Transverse colon (tissue), 4 donors: Measurements from ENCODE around the gene TGFB3. TPM values are rescaled to one million over a fixed set of nuclear protein-coding genes. Genes with fewer than 3 reads are reported as not detected.
A peak's percentile ranks its signal among the peaks of the same experiment; 100 is the strongest.

ENCODE experiments used
- DNase-seq: peaks from one replicate; pipeline ENCODE4 v3.0.0-alpha.2; 2019
- H3K27ac ChIP-seq, 4 donors: fragments of 200-600 bp; sonication (generic); 2 replicates each; pipeline ENCODE4 v1.5.1; 2016 to 2018; ENCODE audit warnings: inconsistent platforms in 4 of 4
- H3K27me3 ChIP-seq: fragments of 200-600 bp; sonication (generic); 2 replicates; pipeline ENCODE4 v1.5.1; 2017; ENCODE audit warnings: inconsistent platforms
- H3K36me3 ChIP-seq, 4 donors: fragments of 200-600 bp; sonication (generic); 2 replicates each; pipeline ENCODE4 v1.5.1; 2017 to 2019; ENCODE audit warnings: inconsistent platforms in 4 of 4
- H3K4me1 ChIP-seq, 4 donors: fragments of 200-600 bp; sonication (generic); 2 replicates each; pipeline ENCODE4 v1.5.1; 2017 to 2020; ENCODE audit warnings: inconsistent platforms in 4 of 4
- H3K4me3 ChIP-seq, 4 donors: fragments of 200-600 bp; sonication (generic); 1 replicate in 1 of 4; 2 replicates in 3 of 4; pipeline versions ENCODE4 v1.5.1 to v1.6.1; 2017 to 2019; ENCODE audit warnings: inconsistent platforms in 4 of 4
- H3K9me3 ChIP-seq, 2 donors: fragments of 200-600 bp; sonication (generic); 2 replicates each; pipeline ENCODE4 v1.5.1; 2017 to 2019; ENCODE audit warnings: inconsistent platforms in 2 of 2
- CTCF ChIP-seq, 5 experiments: fragments of 200-600 bp in 3 of 5; fragments of 450-650 bp in 2 of 5; sonication (generic) in 3 of 5; IDR thresholded peaks; 1 replicate in 2 of 5; 2 replicates in 3 of 5; pipeline ENCODE4 v1.5.1; 2016 to 2017; ENCODE audit warnings: antibody characterized with exemption in 5 of 5, inconsistent platforms in 3 of 5, mild to moderate bottlenecking in 2 of 5, moderate library complexity in 1 of 5
- EP300 ChIP-seq: sonication (generic); formaldehyde crosslinking; IDR thresholded peaks from one replicate; pipeline ENCODE4 v1.6.1; 2017; ENCODE audit warnings: antibody characterized with exemption, low read depth
- POLR2A ChIP-seq: fragments of 450-650 bp; IDR thresholded peaks from one replicate; pipeline ENCODE4 v1.6.1; 2016; ENCODE audit warnings: antibody characterized with exemption, mild to moderate bottlenecking, moderate library complexity
- POLR2AphosphoS5 ChIP-seq, 3 donors: sonication (generic); formaldehyde crosslinking; IDR thresholded peaks; one replicate each; pipeline ENCODE4 v1.6.1; 2016; ENCODE audit warnings: antibody characterized with exemption in 3 of 3
- WGBS, 2 donors: methylation state at CpG; one replicate each; pipeline ENCODE4 v1.1.5; 2018; ENCODE audit warnings: low coverage in 1 of 2; 5-methylcytosine and 5-hydroxymethylcytosine counted together
- in situ Hi-C, 4 donors: fragments of 200-750 bp; cut with MboI; loops; one replicate each; pipeline versions ENCODE4 v1.15.0 to v1.15.1; 2017; ENCODE audit warnings: low sequenced_read_pairs in 3 of 4, low pct_ligation_motif_present in 1 of 4, low pct_unique_long_range_greater_than_20kb in 1 of 4
- intact Hi-C: fragments of 100-400 bp; cut with DNase I; formaldehyde crosslinking; loops from one replicate; pipeline ENCODE4 v1.15.1; 2023; ENCODE audit warnings: low total_unique reads
- total RNA-seq, 4 donors: library from RNA; depleted of rRNA; stranded (reverse); fragments of >200 nt; gene quantifications; one replicate each; pipeline ENCODE4 v1.1.0, GENCODE V29; 2016

TGFB3 gene
- total RNA-seq, 4 donors from 2014 or later: 4.4 to 22.5 (median 13.1) TPM

- peak; percentile 16 for DNase-seq
- TF ChIP-seq EP300 (no peak), POLR2AphosphoS5 (IDR thresholded peaks at IDR 0.05) (no peak), CTCF (IDR thresholded peaks at IDR 0.05) (no peak), POLR2A (no peak)
- Histone ChIP-seq H3K9me3 (no peaks in the 10 kb centered on the region), H3K27me3 (no peaks in the 10 kb centered on the region), H3K36me3 (no peaks in the 10 kb centered on the region), H3K27ac (peak overlapping the region; percentile 92 to 95 (median 92)), H3K4me1 (peaks cover 8 to 63% (median 28%) of the 10 kb centered on the region in 4 donors), H3K4me3 (peak overlapping the region in 3 of 4 donors; percentile 3 to 93 (median 65))
- intact Hi-C loops (loop anchor here (5.0 kb wide), 1 partner anchor 73 kb away; no protein-coding TSS in a partner anchor), in situ Hi-C loops (loop anchor here (5.0 to 10.0 kb wide), 3 partner anchors 75 to 265 kb away; no protein-coding TSS in a partner anchor)
- 72 to 77% methylated on average over 4 to 27 of the region's 27 CpGs for WGBS, 2 donors
These were observed 1.9 kb downstream of the TGFB3 start for GRCh38 chr14:75979648-75980565.

GRCh38 chr14:75979071-75979571 lies 2.7 kb downstream of the TGFB3 start:
- TF ChIP-seq CTCF (IDR thresholded peaks at IDR 0.05) (peak; percentile 43 to 61 (median 48)), EP300 (no peak)
- 17 to 49% methylated on average over 3 to 14 of the region's 14 CpGs for WGBS, 2 donors
- H3K4me1 ChIP-seq: peaks cover 8 to 63% (median 28%) of the 10 kb centered on the region in 4 donors
- no peaks in the 10 kb centered on the region for H3K9me3 ChIP-seq
- in situ Hi-C loops: no loop called here
- H3K27ac ChIP-seq: peak overlapping the region in 3 of 4 donors; percentile 92 to 95 (median 93)
- intact Hi-C loops: no loop called here
- H3K4me3 ChIP-seq: peak overlapping the region in 1 of 4 donors; percentile 93
- H3K27me3 ChIP-seq: no peaks in the 10 kb centered on the region
- DNase-seq: peak; percentile 23
- H3K36me3 ChIP-seq: no peaks in the 10 kb centered on the region

GRCh38 chr14:75978249-75978731 lies 3.5 kb downstream of the TGFB3 start:
- peak; percentile 19 for DNase-seq
- Histone ChIP-seq H3K4me1 (peaks cover 8 to 63% (median 28%) of the 10 kb centered on the region in 4 donors), H3K36me3 (no peaks in the 10 kb centered on the region), H3K27ac (peak overlapping the region in 3 of 4 donors; percentile 0 to 23 (median 18)), H3K9me3 (no peaks in the 10 kb centered on the region), H3K27me3 (no peaks in the 10 kb centered on the region), H3K4me3 (no peak overlapping the region)
- intact Hi-C loops: no loop called here
- in situ Hi-C loops: no loop called here
- TF ChIP-seq POLR2AphosphoS5 (IDR thresholded peaks at IDR 0.05) (no peak), EP300 (no peak), POLR2A (no peak), CTCF (IDR thresholded peaks at IDR 0.05) (no peak)
- 74% methylated on average over 10 of the region's 10 CpGs; no CpG with 5 or more reads in 1 of the 2 donors for WGBS, 2 donors

GRCh38 chr14:75977582-75977943 lies 4.2 kb downstream of the TGFB3 start:
- Histone ChIP-seq H3K4me1 (peaks cover 8 to 58% (median 26%) of the 10 kb centered on the region in 4 donors), H3K27me3 (no peaks in the 10 kb centered on the region), H3K4me3 (no peak overlapping the region), H3K27ac (peak overlapping the region in 3 of 4 donors; percentile 0 to 23 (median 18)), H3K36me3 (no peaks in the 10 kb centered on the region), H3K9me3 (no peaks in the 10 kb centered on the region)
- TF ChIP-seq POLR2AphosphoS5 (IDR thresholded peaks at IDR 0.05) (no peak), POLR2A (no peak), CTCF (IDR thresholded peaks at IDR 0.05) (no peak), EP300 (no peak)
- 43 to 44% methylated on average over 3 of the region's 3 CpGs for WGBS, 2 donors
- in situ Hi-C loops: no loop called here
- no peak for DNase-seq
- intact Hi-C loops: no loop called here
